OCI-LY1 (cell line): ENCODE measurements around the gene CPXM2.

ENCODE experiments used
- H2AFZ ChIP-seq: fragments of 200-600 bp; sonication (generic), shearing (Covaris generic); 2 replicates; pipeline ENCODE4 v1.6.0; 2014; ENCODE audit warnings: antibody characterized with exemption, mild to moderate bottlenecking, low read length
- H3F3A ChIP-seq: fragments of 200-600 bp; sonication (generic), shearing (Covaris generic); 2 replicates; pipeline ENCODE4 v1.6.0; 2014; ENCODE audit warnings: mild to moderate bottlenecking, antibody characterized with exemption, low read length, moderate library complexity; ENCODE audit not compliant: insufficient read depth
- H3K27ac ChIP-seq: fragments of 200-600 bp; sonication (generic); 2 replicates; pipeline ENCODE4 v1.5.1; 2014; ENCODE audit warnings: low read length, mixed run types, mild to moderate bottlenecking, low read depth; ENCODE audit not compliant: poor library complexity, severe bottlenecking
- H3K27me3 ChIP-seq: fragments of 200-600 bp; sonication (generic); 2 replicates; pipeline ENCODE4 v1.6.0; 2014; ENCODE audit warnings: antibody characterized with exemption, mild to moderate bottlenecking, low read length, moderate library complexity; ENCODE audit not compliant: insufficient read depth
- H3K36me3 ChIP-seq: fragments of 200-600 bp; sonication (generic); 2 replicates; pipeline ENCODE4 v1.6.1; 2014; ENCODE audit warnings: mild to moderate bottlenecking, antibody characterized with exemption, low read length, moderate library complexity, mixed read lengths; ENCODE audit not compliant: insufficient read depth
- H3K4me1 ChIP-seq: fragments of 200-600 bp; sonication (generic); 2 replicates; pipeline ENCODE4 v1.5.1; 2014; ENCODE audit warnings: mild to moderate bottlenecking, low read length, moderate library complexity; ENCODE audit not compliant: insufficient read depth, severe bottlenecking
- H3K4me2 ChIP-seq: fragments of 200-600 bp; sonication (generic), shearing (Covaris generic); 2 replicates; pipeline ENCODE4 v1.6.1; 2014; ENCODE audit warnings: low read length
- H3K4me3 ChIP-seq: fragments of 200-600 bp; sonication (generic); 2 replicates; pipeline ENCODE4 v1.5.1; 2014; ENCODE audit warnings: low read length, low read depth, mild to moderate bottlenecking, mixed read lengths; ENCODE audit not compliant: poor library complexity, severe bottlenecking
- H3K79me2 ChIP-seq: fragments of 200-600 bp; shearing (Covaris generic); 2 replicates; pipeline ENCODE4 v1.6.1; 2016; ENCODE audit warnings: mixed run types, low read length, mixed read lengths; ENCODE audit not compliant: insufficient read depth
- H3K9ac ChIP-seq: fragments of 200-600 bp; sonication (generic), shearing (Covaris generic); 2 replicates; pipeline ENCODE4 v1.6.1; 2014; ENCODE audit warnings: mild to moderate bottlenecking, low read length, mixed read lengths
- H3K9me2 ChIP-seq: fragments of 200-600 bp; sonication (generic), shearing (Covaris generic); 2 replicates; pipeline ENCODE4 v1.6.1; 2014; ENCODE audit warnings: low read depth, mild to moderate bottlenecking, low read length, mixed read lengths
- H3K9me3 ChIP-seq: fragments of 200-600 bp; shearing (Covaris generic); 2 replicates; pipeline ENCODE4 v1.6.1; 2014; ENCODE audit warnings: low read length, mixed read lengths
- H4K20me1 ChIP-seq: fragments of 200-600 bp; sonication (generic), shearing (Covaris generic); 2 replicates; pipeline ENCODE4 v1.6.0; 2016; ENCODE audit warnings: mild to moderate bottlenecking, low read length; ENCODE audit not compliant: insufficient read depth
- CTCF ChIP-seq: fragments of 200-600 bp; sonication (generic), shearing (Covaris generic); IDR thresholded peaks from 2 replicates; pipeline ENCODE4 v1.5.1; 2017; ENCODE audit warnings: mild to moderate bottlenecking, antibody characterized with exemption, low read length, moderate library complexity, mixed read lengths
- EZH2 ChIP-seq: fragments of 200-600 bp; sonication (generic), shearing (Covaris generic); IDR thresholded peaks from 2 replicates; pipeline ENCODE4 v1.8.0; 2017; ENCODE audit warnings: borderline replicate concordance, mixed run types, mild to moderate bottlenecking, antibody characterized with exemption, low read length, moderate library complexity, mixed read lengths

CPXM2 gene

GRCh38 chr10:123804716-123805115 lies 86.9 kb downstream of the CPXM2 start:
- H3K9ac ChIP-seq = no peak overlapping the region
- no peaks in the 10 kb centered on the region for H3K9me3 ChIP-seq
- no peak overlapping the region for H2AFZ ChIP-seq
- H3K79me2 ChIP-seq = no peaks in the 10 kb centered on the region
- no peaks in the 10 kb centered on the region for H3F3A ChIP-seq
- no peaks in the 10 kb centered on the region for H4K20me1 ChIP-seq
- no peak overlapping the region for H3K4me3 ChIP-seq
- no peaks in the 10 kb centered on the region for H3K4me1 ChIP-seq
- TF ChIP-seq EZH2 (no peak), CTCF (no peak)
- no peaks in the 10 kb centered on the region for H3K36me3 ChIP-seq
- H3K27me3 ChIP-seq = no peaks in the 10 kb centered on the region; the same call in 1 of the 2 replicates
- no peak overlapping the region for H3K4me2 ChIP-seq
- H3K9me2 ChIP-seq = no peaks in the 10 kb centered on the region
- no peak overlapping the region for H3K27ac ChIP-seq

GRCh38 chr10:123800821-123801220 lies 90.8 kb downstream of the CPXM2 start:
- H2AFZ ChIP-seq = no peak overlapping the region
- H3K4me3 ChIP-seq = no peak overlapping the region
- no peaks in the 10 kb centered on the region for H3F3A ChIP-seq
- H3K9me2 ChIP-seq = no peaks in the 10 kb centered on the region
- H3K27ac ChIP-seq = no peak overlapping the region
- H3K4me1 ChIP-seq = no peaks in the 10 kb centered on the region
- no peaks in the 10 kb centered on the region for H4K20me1 ChIP-seq
- H3K4me2 ChIP-seq = no peak overlapping the region
- H3K27me3 ChIP-seq = no peaks in the 10 kb centered on the region; the same call in 1 of the 2 replicates
- no peak for TF ChIP-seq CTCF
- no peak for TF ChIP-seq EZH2
- no peaks in the 10 kb centered on the region for H3K79me2 ChIP-seq
- no peaks in the 10 kb centered on the region for H3K36me3 ChIP-seq
- no peak overlapping the region for H3K9ac ChIP-seq
- no peaks in the 10 kb centered on the region for H3K9me3 ChIP-seq

GRCh38 chr10:123800289-123800688 lies 91.3 kb downstream of the CPXM2 start:
- H3K4me1 ChIP-seq = no peaks in the 10 kb centered on the region
- TF ChIP-seq EZH2 (no peak), CTCF (no peak)
- H3K9me2 ChIP-seq = no peaks in the 10 kb centered on the region
- H3K9me3 ChIP-seq = no peaks in the 10 kb centered on the region
- H3K36me3 ChIP-seq = no peaks in the 10 kb centered on the region
- H3K4me2 ChIP-seq = no peak overlapping the region
- no peaks in the 10 kb centered on the region for H4K20me1 ChIP-seq
- no peak overlapping the region for H3K4me3 ChIP-seq
- no peaks in the 10 kb centered on the region for H3F3A ChIP-seq
- no peak overlapping the region for H3K9ac ChIP-seq
- no peak overlapping the region for H3K27ac ChIP-seq
- no peaks in the 10 kb centered on the region; the same call in 1 of the 2 replicates for H3K27me3 ChIP-seq
- no peaks in the 10 kb centered on the region for H3K79me2 ChIP-seq
- H2AFZ ChIP-seq = no peak overlapping the region
